GM21786 (cell line): Measurements from ENCODE around the gene PAPOLA.

Experiments used
- ATAC-seq: cut with Tn5 transposase; IDR thresholded peaks from one replicate; pipeline ENCODE4 v1.9.1; 2021; ENCODE audit not compliant: unreplicated experiment

PAPOLA gene

GRCh38 chr14:96564389-96564788, 62.2 kb downstream of the PAPOLA start:
- no peak for ATAC-seq

GRCh38 chr14:96565811-96566210, 63.6 kb downstream of the PAPOLA start:
- no peak for ATAC-seq

GRCh38 chr14:96567289-96567899, 65.2 kb downstream of the PAPOLA start:
- ATAC-seq, result no peak

- no peak for ATAC-seq
Measured at GRCh38 chr14:96568621-96569020, 66.4 kb downstream of the PAPOLA start.

- ATAC-seq, result no peak
Measured at GRCh38 chr14:96571311-96571710, 69.1 kb downstream of the PAPOLA start.

- no peak for ATAC-seq
Measured at GRCh38 chr14:96573473-96574100, 71.4 kb downstream of the PAPOLA start.

GRCh38 chr14:96574171-96574632, 72.0 kb downstream of the PAPOLA start:
- no peak for ATAC-seq

- no peak for ATAC-seq
Measured at GRCh38 chr14:96574633-96575632, 72.8 kb downstream of the PAPOLA start.

- ATAC-seq, result no peak
Measured at GRCh38 chr14:96576359-96576758, 74.2 kb downstream of the PAPOLA start.

GRCh38 chr14:96576937-96577336, 74.8 kb downstream of the PAPOLA start:
- ATAC-seq, result no peak

- no peak for ATAC-seq
Measured at GRCh38 chr14:96578619-96579018, 76.4 kb downstream of the PAPOLA start.

GRCh38 chr14:96579358-96579757, 77.2 kb downstream of the PAPOLA start:
- ATAC-seq, result no peak

GRCh38 chr14:96579855-96580254, 77.7 kb downstream of the PAPOLA start:
- no peak for ATAC-seq

GRCh38 chr14:96580566-96580965, 78.4 kb downstream of the PAPOLA start:
- no peak for ATAC-seq

GRCh38 chr14:96581026-96581425, 78.8 kb downstream of the PAPOLA start:
- ATAC-seq, result no peak

GRCh38 chr14:96581902-96582301, 79.7 kb downstream of the PAPOLA start:
- ATAC-seq, result no peak

GRCh38 chr14:96582411-96582961, 80.3 kb downstream of the PAPOLA start:
- ATAC-seq, result no peak

GRCh38 chr14:96582995-96583394, 80.8 kb downstream of the PAPOLA start:
- ATAC-seq, result no peak

- ATAC-seq, result no peak
Measured at GRCh38 chr14:96583569-96584041, 81.4 kb downstream of the PAPOLA start.

- no peak for ATAC-seq
Measured at GRCh38 chr14:96584199-96584906, 82.2 kb downstream of the PAPOLA start.
